Panc1 (cell line): ENCODE data around the gene SPATA31D4.

Experiments
- POLR2AphosphoS5 ChIP-seq: IDR thresholded peaks from 2 replicates; pipeline ENCODE4 v1.6.1; 2012; ENCODE audit warnings: mild to moderate bottlenecking, low read depth, low read length, moderate library complexity
- SIN3A ChIP-seq: IDR thresholded peaks from 2 replicates; pipeline ENCODE4 v1.6.1; 2012; ENCODE audit warnings: low read depth, mild to moderate bottlenecking, low read length, moderate library complexity, borderline replicate concordance; ENCODE audit not compliant: insufficient read depth
- TCF7L2 ChIP-seq: IDR thresholded peaks from 2 replicates; pipeline ENCODE4 v1.6.1; 2011; ENCODE audit warnings: mild to moderate bottlenecking, low read depth, low read length, inconsistent platforms
- TF ChIP-seq, protein P1 (sequence below): fragments of 450-650 bp; IDR thresholded peaks from 2 replicates; pipeline ENCODE4 v1.5.1; 2017; ENCODE audit warnings: mild to moderate bottlenecking
- TF ChIP-seq, protein P2 (sequence below), 2 experiments: IDR thresholded peaks; 2 replicates each; pipeline ENCODE4 v1.6.1; 2011 to 2012; ENCODE audit warnings: low read depth in 2 of 2, control low read depth in 1 of 2, low read length in 1 of 2, mild to moderate bottlenecking in 1 of 2, moderate library complexity in 1 of 2; ENCODE audit not compliant: insufficient read depth in 1 of 2

DNA sequence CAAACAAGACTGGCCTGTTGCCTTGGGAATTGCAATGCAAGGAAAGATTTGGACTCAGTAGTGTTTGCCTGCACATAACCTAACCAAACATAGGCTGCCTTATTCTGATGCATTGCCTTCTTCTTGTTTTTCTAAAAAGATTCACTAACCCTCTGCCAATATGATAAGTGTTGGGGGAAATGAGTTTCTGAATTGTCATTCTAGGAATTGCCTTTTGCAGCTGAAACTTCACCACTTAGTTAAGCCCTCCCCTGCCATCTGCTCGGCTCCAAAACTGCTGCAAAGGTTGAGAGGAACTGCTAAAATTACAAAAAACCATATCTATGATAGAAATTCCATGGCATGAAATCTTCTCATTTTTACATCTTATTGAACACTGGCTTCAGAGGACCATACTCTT lies 41.6 kb upstream of the SPATA31D4 start:
- TF ChIP-seq, protein P1, sequence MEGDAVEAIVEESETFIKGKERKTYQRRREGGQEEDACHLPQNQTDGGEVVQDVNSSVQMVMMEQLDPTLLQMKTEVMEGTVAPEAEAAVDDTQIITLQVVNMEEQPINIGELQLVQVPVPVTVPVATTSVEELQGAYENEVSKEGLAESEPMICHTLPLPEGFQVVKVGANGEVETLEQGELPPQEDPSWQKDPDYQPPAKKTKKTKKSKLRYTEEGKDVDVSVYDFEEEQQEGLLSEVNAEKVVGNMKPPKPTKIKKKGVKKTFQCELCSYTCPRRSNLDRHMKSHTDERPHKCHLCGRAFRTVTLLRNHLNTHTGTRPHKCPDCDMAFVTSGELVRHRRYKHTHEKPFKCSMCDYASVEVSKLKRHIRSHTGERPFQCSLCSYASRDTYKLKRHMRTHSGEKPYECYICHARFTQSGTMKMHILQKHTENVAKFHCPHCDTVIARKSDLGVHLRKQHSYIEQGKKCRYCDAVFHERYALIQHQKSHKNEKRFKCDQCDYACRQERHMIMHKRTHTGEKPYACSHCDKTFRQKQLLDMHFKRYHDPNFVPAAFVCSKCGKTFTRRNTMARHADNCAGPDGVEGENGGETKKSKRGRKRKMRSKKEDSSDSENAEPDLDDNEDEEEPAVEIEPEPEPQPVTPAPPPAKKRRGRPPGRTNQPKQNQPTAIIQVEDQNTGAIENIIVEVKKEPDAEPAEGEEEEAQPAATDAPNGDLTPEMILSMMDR: no peak
- TF ChIP-seq, protein P2, sequence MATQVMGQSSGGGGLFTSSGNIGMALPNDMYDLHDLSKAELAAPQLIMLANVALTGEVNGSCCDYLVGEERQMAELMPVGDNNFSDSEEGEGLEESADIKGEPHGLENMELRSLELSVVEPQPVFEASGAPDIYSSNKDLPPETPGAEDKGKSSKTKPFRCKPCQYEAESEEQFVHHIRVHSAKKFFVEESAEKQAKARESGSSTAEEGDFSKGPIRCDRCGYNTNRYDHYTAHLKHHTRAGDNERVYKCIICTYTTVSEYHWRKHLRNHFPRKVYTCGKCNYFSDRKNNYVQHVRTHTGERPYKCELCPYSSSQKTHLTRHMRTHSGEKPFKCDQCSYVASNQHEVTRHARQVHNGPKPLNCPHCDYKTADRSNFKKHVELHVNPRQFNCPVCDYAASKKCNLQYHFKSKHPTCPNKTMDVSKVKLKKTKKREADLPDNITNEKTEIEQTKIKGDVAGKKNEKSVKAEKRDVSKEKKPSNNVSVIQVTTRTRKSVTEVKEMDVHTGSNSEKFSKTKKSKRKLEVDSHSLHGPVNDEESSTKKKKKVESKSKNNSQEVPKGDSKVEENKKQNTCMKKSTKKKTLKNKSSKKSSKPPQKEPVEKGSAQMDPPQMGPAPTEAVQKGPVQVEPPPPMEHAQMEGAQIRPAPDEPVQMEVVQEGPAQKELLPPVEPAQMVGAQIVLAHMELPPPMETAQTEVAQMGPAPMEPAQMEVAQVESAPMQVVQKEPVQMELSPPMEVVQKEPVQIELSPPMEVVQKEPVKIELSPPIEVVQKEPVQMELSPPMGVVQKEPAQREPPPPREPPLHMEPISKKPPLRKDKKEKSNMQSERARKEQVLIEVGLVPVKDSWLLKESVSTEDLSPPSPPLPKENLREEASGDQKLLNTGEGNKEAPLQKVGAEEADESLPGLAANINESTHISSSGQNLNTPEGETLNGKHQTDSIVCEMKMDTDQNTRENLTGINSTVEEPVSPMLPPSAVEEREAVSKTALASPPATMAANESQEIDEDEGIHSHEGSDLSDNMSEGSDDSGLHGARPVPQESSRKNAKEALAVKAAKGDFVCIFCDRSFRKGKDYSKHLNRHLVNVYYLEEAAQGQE (IDR thresholded peaks at IDR 0.05; ENCODE audit: insufficient read depth in 1 of 2, low read depth in 2 of 2, low read length in 1 of 2): no peak
- TF ChIP-seq POLR2AphosphoS5: no peak
- TF ChIP-seq SIN3A: no peak
- no peak for TF ChIP-seq TCF7L2
